KMS-11 (cell line): Measurements from ENCODE around the gene SGCG.

Source experiments
- H2AFZ ChIP-seq: fragments of 200-600 bp; sonication (generic); 2 replicates; pipeline ENCODE4 v1.6.1; 2016; ENCODE audit warnings: antibody characterized with exemption, mixed run types, low read depth
- H3K27ac ChIP-seq: fragments of 200-600 bp; sonication (generic); 2 replicates; pipeline ENCODE4 v1.6.1; 2016; ENCODE audit warnings: mild to moderate bottlenecking, mixed run types
- H3K27me3 ChIP-seq: fragments of 200-600 bp; sonication (generic); 2 replicates; pipeline ENCODE4 v1.6.1; 2017; ENCODE audit warnings: mild to moderate bottlenecking, low read depth, mixed run types, moderate library complexity; ENCODE audit not compliant: insufficient read depth
- H3K36me3 ChIP-seq: fragments of 200-600 bp; sonication (generic); 2 replicates; pipeline ENCODE4 v1.6.1; 2017; ENCODE audit warnings: mild to moderate bottlenecking, mixed run types; ENCODE audit not compliant: insufficient read depth
- H3K4me1 ChIP-seq: fragments of 200-600 bp; sonication (generic); 2 replicates; pipeline ENCODE4 v1.6.1; 2016; ENCODE audit warnings: mild to moderate bottlenecking, low read depth, mixed run types; ENCODE audit not compliant: poor library complexity, severe bottlenecking
- H3K4me2 ChIP-seq: fragments of 200-600 bp; sonication (generic); 2 replicates; pipeline ENCODE4 v1.7.0; 2016; ENCODE audit warnings: mild to moderate bottlenecking, mixed run types
- H3K4me3 ChIP-seq: fragments of 200-600 bp; sonication (generic); IDR thresholded peaks from 2 replicates; pipeline ENCODE4 v1.6.1; 2017; ENCODE audit warnings: low read depth, low read length, mixed read lengths; ENCODE audit not compliant: insufficient read depth
- H3K79me2 ChIP-seq: fragments of 200-600 bp; sonication (generic); 2 replicates; pipeline ENCODE4 v1.6.1; 2016; ENCODE audit warnings: low read depth, mixed run types; ENCODE audit not compliant: insufficient read depth
- H3K9ac ChIP-seq: fragments of 200-600 bp; sonication (generic); 2 replicates; pipeline ENCODE4 v1.6.1; 2016; ENCODE audit warnings: mild to moderate bottlenecking, mixed run types
- H4K20me1 ChIP-seq: fragments of 200-600 bp; sonication (generic); 2 replicates; pipeline ENCODE4 v1.6.1; 2016; ENCODE audit warnings: mild to moderate bottlenecking, mixed run types; ENCODE audit not compliant: insufficient read depth
- TF ChIP-seq, protein P1 (sequence below): fragments of 200-600 bp; sonication (generic); conservative IDR thresholded peaks from 2 replicates; pipeline ENCODE4 v1.6.1; 2017; ENCODE audit warnings: low read depth, mild to moderate bottlenecking, antibody characterized with exemption, low read length, moderate library complexity, mixed read lengths

The SGCG gene

DNA sequence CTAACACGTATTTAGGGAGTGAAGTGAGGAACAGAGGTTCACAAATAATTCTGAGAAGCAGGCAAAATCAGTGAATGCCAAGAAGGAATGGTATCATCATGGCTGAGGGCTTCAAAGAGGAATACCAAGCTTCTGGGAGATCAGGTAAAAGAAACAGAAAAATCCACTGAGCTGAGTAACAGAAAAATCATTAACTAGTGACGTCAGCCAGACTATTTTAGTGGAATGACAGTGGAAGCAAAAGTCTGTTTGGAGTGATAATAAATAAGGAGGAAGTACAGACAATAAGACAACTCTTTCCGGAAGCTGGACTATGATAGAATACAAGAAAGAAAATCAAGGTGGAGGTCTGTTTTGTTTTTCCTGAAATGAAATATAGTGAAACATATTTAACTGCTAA, 169.2 kb downstream of the SGCG start:
- H4K20me1 ChIP-seq, result no peaks in the 10 kb centered on the region
- no peak overlapping the region for H3K4me2 ChIP-seq
- TF ChIP-seq, protein P1, sequence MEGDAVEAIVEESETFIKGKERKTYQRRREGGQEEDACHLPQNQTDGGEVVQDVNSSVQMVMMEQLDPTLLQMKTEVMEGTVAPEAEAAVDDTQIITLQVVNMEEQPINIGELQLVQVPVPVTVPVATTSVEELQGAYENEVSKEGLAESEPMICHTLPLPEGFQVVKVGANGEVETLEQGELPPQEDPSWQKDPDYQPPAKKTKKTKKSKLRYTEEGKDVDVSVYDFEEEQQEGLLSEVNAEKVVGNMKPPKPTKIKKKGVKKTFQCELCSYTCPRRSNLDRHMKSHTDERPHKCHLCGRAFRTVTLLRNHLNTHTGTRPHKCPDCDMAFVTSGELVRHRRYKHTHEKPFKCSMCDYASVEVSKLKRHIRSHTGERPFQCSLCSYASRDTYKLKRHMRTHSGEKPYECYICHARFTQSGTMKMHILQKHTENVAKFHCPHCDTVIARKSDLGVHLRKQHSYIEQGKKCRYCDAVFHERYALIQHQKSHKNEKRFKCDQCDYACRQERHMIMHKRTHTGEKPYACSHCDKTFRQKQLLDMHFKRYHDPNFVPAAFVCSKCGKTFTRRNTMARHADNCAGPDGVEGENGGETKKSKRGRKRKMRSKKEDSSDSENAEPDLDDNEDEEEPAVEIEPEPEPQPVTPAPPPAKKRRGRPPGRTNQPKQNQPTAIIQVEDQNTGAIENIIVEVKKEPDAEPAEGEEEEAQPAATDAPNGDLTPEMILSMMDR, result no peak
- no peak overlapping the region for H3K4me3 ChIP-seq
- H3K27me3 ChIP-seq, result no peaks in the 10 kb centered on the region
- H3K27ac ChIP-seq, result no peak overlapping the region
- no peaks in the 10 kb centered on the region for H3K4me1 ChIP-seq
- H3K79me2 ChIP-seq, result no peaks in the 10 kb centered on the region
- H2AFZ ChIP-seq, result no peak overlapping the region
- no peaks in the 10 kb centered on the region for H3K36me3 ChIP-seq
- no peak overlapping the region for H3K9ac ChIP-seq

DNA sequence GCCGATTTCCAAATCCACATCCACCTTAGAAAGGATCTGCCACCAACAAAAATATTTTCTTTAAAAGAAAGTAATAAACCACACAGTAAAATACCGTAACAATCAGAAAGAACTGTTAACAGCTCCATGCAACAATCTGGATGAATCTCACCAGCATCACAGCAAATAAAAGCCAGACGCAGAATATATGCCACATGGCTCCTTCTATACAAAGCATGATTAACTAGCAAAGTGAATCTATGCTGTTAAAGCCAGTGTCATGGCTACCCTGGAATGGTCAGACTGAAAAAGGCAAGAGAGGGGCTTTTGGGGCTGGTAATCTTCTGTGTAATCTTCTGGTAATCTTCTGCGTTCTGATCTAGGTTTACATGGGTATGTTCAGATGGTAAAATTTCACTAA, 171.4 kb downstream of the SGCG start:
- H3K27me3 ChIP-seq, result no peaks in the 10 kb centered on the region
- no peak overlapping the region for H3K9ac ChIP-seq
- no peak overlapping the region for H3K4me3 ChIP-seq
- H3K4me2 ChIP-seq, result no peak overlapping the region
- H4K20me1 ChIP-seq, result no peaks in the 10 kb centered on the region
- H2AFZ ChIP-seq, result no peak overlapping the region
- H3K27ac ChIP-seq, result no peak overlapping the region
- H3K79me2 ChIP-seq, result no peaks in the 10 kb centered on the region
- no peaks in the 10 kb centered on the region for H3K4me1 ChIP-seq
- TF ChIP-seq, protein P1, result no peak
- H3K36me3 ChIP-seq, result no peaks in the 10 kb centered on the region

DNA sequence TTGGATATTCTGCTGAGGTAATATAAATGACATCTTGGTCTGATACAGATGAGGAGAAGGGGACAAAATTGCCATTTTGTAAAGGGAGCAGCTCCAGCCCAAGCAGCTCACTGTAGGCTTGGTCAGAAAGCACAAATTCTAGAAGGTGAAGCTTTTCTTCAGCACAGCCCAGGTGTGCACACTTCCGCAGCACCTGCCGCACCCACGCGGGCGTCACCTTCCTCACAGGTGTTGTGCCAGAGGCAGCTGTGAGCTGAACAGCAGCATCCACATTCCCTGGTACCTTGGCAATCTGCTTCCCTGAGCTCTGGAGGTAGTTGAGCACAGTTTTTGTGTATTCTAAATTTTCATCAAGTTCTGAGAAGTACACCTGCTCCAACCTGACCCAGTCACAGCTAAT, 173.7 kb downstream of the SGCG start:
- H3K9ac ChIP-seq, result no peak overlapping the region
- H3K4me3 ChIP-seq, result no peak overlapping the region
- TF ChIP-seq, protein P1, result no peak
- H3K36me3 ChIP-seq, result no peaks in the 10 kb centered on the region
- H3K4me2 ChIP-seq, result no peak overlapping the region
- H3K27me3 ChIP-seq, result no peaks in the 10 kb centered on the region
- no peaks in the 10 kb centered on the region for H4K20me1 ChIP-seq
- no peak overlapping the region for H2AFZ ChIP-seq
- no peaks in the 10 kb centered on the region for H3K4me1 ChIP-seq
- no peaks in the 10 kb centered on the region for H3K79me2 ChIP-seq
- no peak overlapping the region for H3K27ac ChIP-seq

DNA sequence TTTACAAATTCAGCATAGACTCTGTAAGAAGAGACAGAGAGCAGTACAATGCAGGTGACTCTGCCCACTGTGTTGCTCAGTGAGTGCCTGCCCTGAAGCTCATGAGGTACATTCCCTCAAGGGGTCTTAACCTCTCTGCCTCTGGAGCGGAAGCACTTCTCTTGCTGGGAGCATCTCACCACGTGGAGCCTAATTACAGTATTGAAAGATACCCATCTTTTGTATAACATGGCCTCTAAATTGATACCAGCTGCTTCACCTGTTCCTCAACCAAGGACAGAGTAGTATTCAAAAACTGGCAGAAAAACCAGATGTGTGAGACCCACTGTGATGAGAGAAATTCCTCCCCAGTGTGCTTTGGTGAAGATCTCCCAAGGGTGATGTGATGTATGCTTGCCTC, 175.6 kb downstream of the SGCG start:
- H3K36me3 ChIP-seq, result no peaks in the 10 kb centered on the region

More for the DNA sequence above, 175.6 kb downstream of the SGCG start:
- Histone ChIP-seq H3K9ac (no peak overlapping the region), H3K27me3 (no peaks in the 10 kb centered on the region), H2AFZ (no peak overlapping the region), H3K4me3 (no peak overlapping the region), H3K4me1 (no peaks in the 10 kb centered on the region), H4K20me1 (no peaks in the 10 kb centered on the region), H3K4me2 (no peak overlapping the region), H3K27ac (no peak overlapping the region), H3K79me2 (no peaks in the 10 kb centered on the region)
- TF ChIP-seq, protein P1, result no peak
